GM18502 (cell line): ENCODE measurements around the gene SPTBN2.
A peak's percentile ranks its signal among the peaks of the same experiment; 100 is the strongest.

Source experiments
- ATAC-seq: cut with Tn5 transposase; IDR thresholded peaks from one replicate; pipeline ENCODE4 v1.9.1; 2021; ENCODE audit warnings: mild to moderate bottlenecking; ENCODE audit not compliant: unreplicated experiment, poor library complexity

The SPTBN2 gene

GRCh38 chr11:66728693-66729385 lies at the start of gene SPTBN2:
Gene SPTBN2 (minus strand): TSS chr11:66729216. CDS start chr11:66721240, 7,976 bp downstream.
- no peak for ATAC-seq

GRCh38 chr11:66768818-66769217 lies 39.8 kb upstream of the SPTBN2 start:
- ATAC-seq = no peak

GRCh38 chr11:66768088-66768521 lies 39.1 kb upstream of the SPTBN2 start:
- no peak for ATAC-seq

GRCh38 chr11:66767666-66768065 lies 38.6 kb upstream of the SPTBN2 start:
- no peak for ATAC-seq

GRCh38 chr11:66766681-66767080 lies 37.7 kb upstream of the SPTBN2 start:
- ATAC-seq = no peak

GRCh38 chr11:66762088-66762487 lies 33.1 kb upstream of the SPTBN2 start:
- no peak for ATAC-seq

GRCh38 chr11:66752148-66752547 lies 23.1 kb upstream of the SPTBN2 start:
- no peak for ATAC-seq

- ATAC-seq = no peak
These were observed 20.1 kb upstream of the SPTBN2 start for GRCh38 chr11:66749091-66749490.

- no peak for ATAC-seq
These were observed 18.5 kb upstream of the SPTBN2 start for GRCh38 chr11:66747480-66747879.

- peak; percentile 42 for ATAC-seq
These were observed 16.6 kb upstream of the SPTBN2 start for GRCh38 chr11:66745356-66746235.

GRCh38 chr11:66744485-66745355 lies 15.7 kb upstream of the SPTBN2 start:
- peak; percentile 76 for ATAC-seq

- no peak for ATAC-seq
These were observed 14.4 kb upstream of the SPTBN2 start for GRCh38 chr11:66743271-66743968.

- no peak for ATAC-seq
These were observed 12.1 kb upstream of the SPTBN2 start for GRCh38 chr11:66741153-66741552.

GRCh38 chr11:66739983-66740382 lies 11.0 kb upstream of the SPTBN2 start:
- ATAC-seq = no peak

GRCh38 chr11:66734215-66734614 lies 5.2 kb upstream of the SPTBN2 start:
- no peak for ATAC-seq

GRCh38 chr11:66729447-66729846 lies 431 bp upstream of the SPTBN2 start:
- no peak for ATAC-seq

- no peak for ATAC-seq
These were observed 851 bp downstream of the SPTBN2 start for GRCh38 chr11:66728038-66728692.

- ATAC-seq = no peak
These were observed 1.6 kb downstream of the SPTBN2 start for GRCh38 chr11:66727282-66728037.

GRCh38 chr11:66725647-66726046 lies 3.4 kb downstream of the SPTBN2 start:
- ATAC-seq = no peak
